Smooth muscle cell (in vitro differentiated cells): Measurements from ENCODE around the gene SLC4A1. TPM values are rescaled to one million over a fixed set of nuclear protein-coding genes. Genes with fewer than 3 reads are reported as not detected.

Experiments
- DNase-seq: peaks from one replicate; lab custom pipeline; 2025; ENCODE audit not compliant: unreplicated experiment; lab: John Stamatoyannopoulos, UW
- H2AFZ ChIP-seq: fragments of 200-600 bp; sonication (generic); 2 replicates; pipeline ENCODE4 v1.6.0; 2016; ENCODE audit warnings: antibody characterized with exemption, low read depth, mild to moderate bottlenecking
- H3F3A ChIP-seq: fragments of 200-600 bp; sonication (generic); 2 replicates; pipeline ENCODE4 v1.6.0; 2017; ENCODE audit warnings: antibody characterized with exemption, low read depth
- H3K27ac ChIP-seq: fragments of 200-600 bp; sonication (generic); 2 replicates; pipeline ENCODE4 v1.5.1; 2016; ENCODE audit warnings: low read depth, mild to moderate bottlenecking
- H3K27me3 ChIP-seq: fragments of 200-600 bp; sonication (generic); 2 replicates; pipeline ENCODE4 v1.6.1; 2016; ENCODE audit warnings: low read depth, mild to moderate bottlenecking
- H3K36me3 ChIP-seq: fragments of 200-600 bp; sonication (generic); 2 replicates; pipeline ENCODE4 v1.5.1; 2016; ENCODE audit warnings: low read depth
- H3K4me1 ChIP-seq: fragments of 200-600 bp; sonication (generic); 2 replicates; pipeline ENCODE4 v1.5.1; 2016; ENCODE audit warnings: low read depth
- H3K4me2 ChIP-seq: fragments of 200-600 bp; sonication (generic); 2 replicates; pipeline ENCODE4 v1.6.0; 2016; ENCODE audit warnings: mild to moderate bottlenecking
- H3K4me3 ChIP-seq: fragments of 200-600 bp; sonication (generic); 2 replicates; pipeline ENCODE4 v1.5.1; 2016; ENCODE audit warnings: mild to moderate bottlenecking
- H3K79me2 ChIP-seq: fragments of 200-600 bp; sonication (generic); 2 replicates; pipeline ENCODE4 v1.6.0; 2016; ENCODE audit warnings: low read depth, mild to moderate bottlenecking
- H3K9ac ChIP-seq: fragments of 200-600 bp; sonication (generic); 2 replicates; pipeline ENCODE4 v1.6.0; 2016; ENCODE audit warnings: low read depth
- H3K9me3 ChIP-seq: fragments of 200-600 bp; sonication (generic); replicated peaks from 2 replicates; pipeline ENCODE4 v1.5.1; 2016; ENCODE audit warnings: low read depth
- H4K20me1 ChIP-seq: fragments of 200-600 bp; sonication (generic); 2 replicates; pipeline ENCODE4 v1.6.0; 2016; ENCODE audit warnings: low read depth
- CTCF ChIP-seq: fragments of 200-600 bp; sonication (generic); IDR thresholded peaks from 2 replicates; pipeline ENCODE4 v1.5.1; 2017; ENCODE audit warnings: borderline replicate concordance, mild to moderate bottlenecking, antibody characterized with exemption; ENCODE audit not compliant: insufficient read depth, poor library complexity, severe bottlenecking
- WGBS: methylation state at CpG from one replicate; pipeline ENCODE4 v1.1.7; 2016; ENCODE audit warnings: low lambda C conversion rate; 5-methylcytosine and 5-hydroxymethylcytosine counted together
- microRNA-seq: library from miRNA; unstranded; fragments of <30 nt; microRNA quantifications from one replicate; pipeline ENCODE4, GENCODE V29; 2016; ENCODE audit warnings: borderline number of aligned reads
- polyA plus RNA-seq: library from polyadenylated mRNA; unstranded; fragments of >200 nt; fragmentation: Nextera tagmentation; extraction: Ambion mirVana; gene quantifications from 2 replicates; pipeline ENCODE4 v1.2.1, GENCODE V29; 2016
- small RNA-seq: library from RNA; depleted of rRNA; stranded (forward); fragments of <200 nt; gene quantifications from one replicate; pipeline ENCODE3, GENCODE V24; 2014
- total RNA-seq: library from RNA; depleted of rRNA; stranded (reverse); fragments of >200 nt; gene quantifications from 2 replicates; pipeline ENCODE4 v1.2.3, GENCODE V29; 2014

SLC4A1 gene
- total and polyA plus RNA-seq, 2 experiments from 2014 or later: not detected

- TF ChIP-seq CTCF: no peak
- H3K9me3 ChIP-seq: no peaks in the 10 kb centered on the region
- 0% methylated on average over 17 of the region's 126 CpGs for WGBS
- H3K4me1 ChIP-seq: peaks cover 10% of the 10 kb centered on the region
- peak within 1 kb of the TSS; percentile 94 for H3K27ac ChIP-seq
- peaks cover 35% of the 10 kb centered on the region for H3K79me2 ChIP-seq
- DNase-seq: peak; percentile 97
- H3F3A ChIP-seq: no peaks in the 10 kb centered on the region
- H3K27me3 ChIP-seq: no peaks in the 10 kb centered on the region
- peak within 1 kb of the TSS; percentile 98 for H3K9ac ChIP-seq
- peak within 1 kb of the TSS; percentile 99 for H3K4me3 ChIP-seq
- no peaks in the 10 kb centered on the region for H4K20me1 ChIP-seq
- H2AFZ ChIP-seq: peak within 1 kb of the TSS; percentile 84
- H3K36me3 ChIP-seq: no peaks in the 10 kb centered on the region
- peak within 1 kb of the TSS; percentile 93 for H3K4me2 ChIP-seq
Observed at GRCh38 chr17:44199553-44200477, 68.1 kb downstream of the SLC4A1 start, which contains the start of gene ATXN7L3. Gene ATXN7L3, minus strand, starts transcription at chr17:44199884. Its CDS starts 1,814 bp downstream, at chr17:44198070.

GRCh38 chr17:44198721-44199552 is 69.0 kb downstream of the SLC4A1 start:
- Histone ChIP-seq H3K27me3 (no peaks in the 10 kb centered on the region), H3K9me3 (no peaks in the 10 kb centered on the region), H3K36me3 (no peaks in the 10 kb centered on the region), H3K4me3 (peak overlapping the region; percentile 99), H3F3A (peaks cover 4% of the 10 kb centered on the region), H3K9ac (peak overlapping the region; percentile 98), H2AFZ (no peak overlapping the region), H4K20me1 (no peaks in the 10 kb centered on the region), H3K4me2 (peak overlapping the region; percentile 90), H3K4me1 (peaks cover 10% of the 10 kb centered on the region), H3K79me2 (peaks cover 35% of the 10 kb centered on the region), H3K27ac (peak overlapping the region; percentile 94)
- no peak for TF ChIP-seq CTCF
- DNase-seq: peak; percentile 71
- WGBS: 3% methylated on average over 23 of the region's 68 CpGs

Small RNA genes lying within 50 kb of the gene (microRNA-seq; reads per million reads assigned to microRNA genes)
- not detected for gene MIR6782

Small RNA genes lying within 50 kb of the gene (small RNA-seq; reads per million reads assigned to genes)
- not detected for gene MIR6782
- gene RF00012: not detected
- gene RN7SL507P: not detected
- not detected for gene RNU6-453P

Other genes with a start within 250 kb of the SLC4A1 start
- 42.3 and 51.8 TPM in 2 replicates for gene LSM12, start 201.5 kb downstream of the SLC4A1 start, total RNA-seq
- gene LSM12, start 201.5 kb downstream of the SLC4A1 start, polyA plus RNA-seq: 52.0 and 66.3 TPM in 2 replicates
- gene G6PC3, start 197.4 kb downstream of the SLC4A1 start, total RNA-seq: 32.1 and 40.2 TPM in 2 replicates
- gene G6PC3, start 197.4 kb downstream of the SLC4A1 start, polyA plus RNA-seq: 103 TPM in 2 replicates
- 48.7 and 65.3 TPM in 2 replicates for gene HDAC5, start 144.5 kb downstream of the SLC4A1 start, total RNA-seq
- gene HDAC5, start 144.5 kb downstream of the SLC4A1 start, polyA plus RNA-seq: 51.6 and 52.6 TPM in 2 replicates
- 1.9 and 3.1 TPM in 2 replicates for gene HROB, start 126.2 kb downstream of the SLC4A1 start, total RNA-seq
- 3.7 and 4.6 TPM in 2 replicates for gene HROB, start 126.2 kb downstream of the SLC4A1 start, polyA plus RNA-seq
- 0.09 TPM in 1 of 2 replicates, not detected in the other for gene ASB16, start 97.4 kb downstream of the SLC4A1 start, total RNA-seq
- gene ASB16, start 97.4 kb downstream of the SLC4A1 start, polyA plus RNA-seq: 0.28 and 0.35 TPM in 2 replicates
- gene TMUB2, start 81.2 kb downstream of the SLC4A1 start, total RNA-seq: 26.4 and 28.5 TPM in 2 replicates
- gene TMUB2, start 81.2 kb downstream of the SLC4A1 start, polyA plus RNA-seq: 35.8 and 39.2 TPM in 2 replicates
- 54.0 and 61.1 TPM in 2 replicates for gene ATXN7L3, start 68.3 kb downstream of the SLC4A1 start, total RNA-seq
- 24.3 and 29.1 TPM in 2 replicates for gene ATXN7L3, start 68.3 kb downstream of the SLC4A1 start, polyA plus RNA-seq
- 18.2 and 28.4 TPM in 2 replicates for gene UBTF, start 48.5 kb downstream of the SLC4A1 start, total RNA-seq
- gene UBTF, start 48.5 kb downstream of the SLC4A1 start, polyA plus RNA-seq: 22.1 and 29.2 TPM in 2 replicates
- gene RUNDC3A, start 40.5 kb upstream of the SLC4A1 start, total RNA-seq: 0.36 and 0.63 TPM in 2 replicates
- 0.21 and 0.84 TPM in 2 replicates for gene RUNDC3A, start 40.5 kb upstream of the SLC4A1 start, polyA plus RNA-seq
- gene SLC25A39, start 56.7 kb upstream of the SLC4A1 start, total RNA-seq: 62.6 and 106 TPM in 2 replicates
- gene SLC25A39, start 56.7 kb upstream of the SLC4A1 start, polyA plus RNA-seq: 147 and 169 TPM in 2 replicates
- 85.9 and 125 TPM in 2 replicates for gene GRN, start 77.2 kb upstream of the SLC4A1 start, total RNA-seq
- 322 and 338 TPM in 2 replicates for gene GRN, start 77.2 kb upstream of the SLC4A1 start, polyA plus RNA-seq
- 31.5 TPM in 2 replicates for gene FAM171A2, start 95.7 kb upstream of the SLC4A1 start, total RNA-seq
- gene FAM171A2, start 95.7 kb upstream of the SLC4A1 start, polyA plus RNA-seq: 28.4 and 28.8 TPM in 2 replicates
- 1.0 and 2.1 TPM in 2 replicates for gene ITGA2B, start 121.5 kb upstream of the SLC4A1 start, total RNA-seq
- 3.9 and 4.0 TPM in 2 replicates for gene ITGA2B, start 121.5 kb upstream of the SLC4A1 start, polyA plus RNA-seq
- 17.6 and 20.2 TPM in 2 replicates for gene GPATCH8, start 235.3 kb upstream of the SLC4A1 start, total RNA-seq
- gene GPATCH8, start 235.3 kb upstream of the SLC4A1 start, polyA plus RNA-seq: 25.0 and 34.3 TPM in 2 replicates